Measurements from ENCODE around the gene DDX24. TPM values are rescaled to one million over a fixed set of nuclear protein-coding genes. Genes with fewer than 3 reads are reported as not detected.

DDX24 gene
- total RNA-seq, 2 experiments from 2014 or later = 81.5 to 172 TPM

- Histone ChIP-seq H2AFZ (ENCODE audit: low read length) (no peak overlapping the region), H3K4me2 (ENCODE audit: low read length) (no peak overlapping the region), H4K20me1 (ENCODE audit: insufficient read depth, low read length) (no peaks in the 10 kb centered on the region), H3K9me3 (ENCODE audit: low read length) (no peaks in the 10 kb centered on the region), H3K4me3 (ENCODE audit: low read depth, low read length, poor library complexity, severe bottlenecking) (no peak overlapping the region), H3K9me2 (ENCODE audit: insufficient read depth, low read length) (no peaks in the 10 kb centered on the region), H3K27ac (ENCODE audit: low read depth, low read length, poor library complexity, severe bottlenecking) (no peak overlapping the region), H3K79me2 (ENCODE audit: insufficient read depth, low read depth, low read length) (no peaks in the 10 kb centered on the region), H3K36me3 (ENCODE audit: insufficient read depth, low read length) (no peaks in the 10 kb centered on the region), H3K4me1 (ENCODE audit: insufficient read depth, low read length, poor library complexity, severe bottlenecking) (peaks cover 7% of the 10 kb centered on the region)
- no TSS peak for BruUV-seq (replicated peaks)
- CTCF ChIA-PET (ENCODE audit: unreplicated experiment) = no interaction called here
- intact Hi-C loops (cut with micrococcal nuclease; ENCODE audit: unreplicated experiment) = no loop called here
- no peak for TF ChIP-seq EZH2phosphoT487 (IDR thresholded peaks at IDR 0.05; ENCODE audit: borderline replicate concordance, low read depth, low read length)
- TF ChIP-seq, protein P1, sequence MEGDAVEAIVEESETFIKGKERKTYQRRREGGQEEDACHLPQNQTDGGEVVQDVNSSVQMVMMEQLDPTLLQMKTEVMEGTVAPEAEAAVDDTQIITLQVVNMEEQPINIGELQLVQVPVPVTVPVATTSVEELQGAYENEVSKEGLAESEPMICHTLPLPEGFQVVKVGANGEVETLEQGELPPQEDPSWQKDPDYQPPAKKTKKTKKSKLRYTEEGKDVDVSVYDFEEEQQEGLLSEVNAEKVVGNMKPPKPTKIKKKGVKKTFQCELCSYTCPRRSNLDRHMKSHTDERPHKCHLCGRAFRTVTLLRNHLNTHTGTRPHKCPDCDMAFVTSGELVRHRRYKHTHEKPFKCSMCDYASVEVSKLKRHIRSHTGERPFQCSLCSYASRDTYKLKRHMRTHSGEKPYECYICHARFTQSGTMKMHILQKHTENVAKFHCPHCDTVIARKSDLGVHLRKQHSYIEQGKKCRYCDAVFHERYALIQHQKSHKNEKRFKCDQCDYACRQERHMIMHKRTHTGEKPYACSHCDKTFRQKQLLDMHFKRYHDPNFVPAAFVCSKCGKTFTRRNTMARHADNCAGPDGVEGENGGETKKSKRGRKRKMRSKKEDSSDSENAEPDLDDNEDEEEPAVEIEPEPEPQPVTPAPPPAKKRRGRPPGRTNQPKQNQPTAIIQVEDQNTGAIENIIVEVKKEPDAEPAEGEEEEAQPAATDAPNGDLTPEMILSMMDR (conservative IDR thresholded peaks at IDR 0.05; ENCODE audit: low read length) = no peak
- POLR2A ChIA-PET = no interaction called here
- no peak for DNase-seq (ENCODE audit: low spot score)
Observed at GRCh38 chr14:94021001-94021400, 60.0 kb downstream of the DDX24 start.

GRCh38 chr14:94020267-94020666 lies 60.7 kb downstream of the DDX24 start:
- no peak overlapping the region for H3K27ac ChIP-seq (ENCODE audit: low read depth, low read length, poor library complexity, severe bottlenecking)
- H3K9me3 ChIP-seq (ENCODE audit: low read length) = no peaks in the 10 kb centered on the region
- no TSS peak for BruUV-seq (replicated peaks)
- intact Hi-C loops (cut with micrococcal nuclease; ENCODE audit: unreplicated experiment) = no loop called here
- peaks cover 7% of the 10 kb centered on the region for H3K4me1 ChIP-seq (ENCODE audit: insufficient read depth, low read length, poor library complexity, severe bottlenecking)
- no peak overlapping the region for H2AFZ ChIP-seq (ENCODE audit: low read length)
- H3K9me2 ChIP-seq (ENCODE audit: insufficient read depth, low read length) = no peaks in the 10 kb centered on the region
- TF ChIP-seq EZH2phosphoT487 (IDR thresholded peaks at IDR 0.05; ENCODE audit: borderline replicate concordance, low read depth, low read length) = no peak
- TF ChIP-seq, protein P1 (conservative IDR thresholded peaks at IDR 0.05; ENCODE audit: low read length) = no peak
- H3K79me2 ChIP-seq (ENCODE audit: insufficient read depth, low read depth, low read length) = no peaks in the 10 kb centered on the region
- no peak overlapping the region for H3K4me2 ChIP-seq (ENCODE audit: low read length)
- DNase-seq (ENCODE audit: low spot score) = no peak
- no peaks in the 10 kb centered on the region for H3K36me3 ChIP-seq (ENCODE audit: insufficient read depth, low read length)
- CTCF ChIA-PET (ENCODE audit: unreplicated experiment) = no interaction called here
- H3K4me3 ChIP-seq (ENCODE audit: low read depth, low read length, poor library complexity, severe bottlenecking) = no peak overlapping the region
- POLR2A ChIA-PET = no interaction called here
- no peaks in the 10 kb centered on the region for H4K20me1 ChIP-seq (ENCODE audit: insufficient read depth, low read length)

DNA sequence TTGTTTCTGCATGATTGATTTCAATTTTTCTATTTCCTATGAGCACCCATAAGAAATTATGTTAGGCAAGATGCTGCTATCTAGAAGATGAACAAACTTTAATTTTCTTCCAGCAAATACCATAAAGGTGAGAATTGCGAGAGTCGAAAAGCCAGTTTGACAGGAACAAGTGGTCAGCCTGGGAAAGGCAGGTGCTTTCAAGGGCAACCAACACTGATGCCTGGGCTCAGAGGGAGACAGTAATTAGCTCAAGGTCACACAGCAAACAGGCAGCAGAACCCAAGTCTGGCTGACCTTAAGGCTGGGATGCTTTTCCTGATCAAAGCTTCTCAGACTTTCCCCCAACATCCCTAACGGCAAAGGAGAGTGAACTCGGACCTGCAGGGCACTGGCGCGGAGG lies 61.7 kb downstream of the DDX24 start:
- no peak for DNase-seq (ENCODE audit: low spot score)
- POLR2A ChIA-PET = interaction anchor here (0.7 kb wide), 1 partner anchor 78 kb away, joined by 3 read pairs; no protein-coding TSS in a partner anchor

More for the DNA sequence above, 61.7 kb downstream of the DDX24 start:
- intact Hi-C loops (cut with micrococcal nuclease; ENCODE audit: unreplicated experiment) = no loop called here
- TF ChIP-seq, protein P1 (conservative IDR thresholded peaks at IDR 0.05; ENCODE audit: low read length) = no peak
- no peak for TF ChIP-seq EZH2phosphoT487 (IDR thresholded peaks at IDR 0.05; ENCODE audit: borderline replicate concordance, low read depth, low read length)
- H3K27ac ChIP-seq (ENCODE audit: low read depth, low read length, poor library complexity, severe bottlenecking) = no peak overlapping the region
- no peaks in the 10 kb centered on the region for H3K36me3 ChIP-seq (ENCODE audit: insufficient read depth, low read length)
- H3K4me1 ChIP-seq (ENCODE audit: insufficient read depth, low read length, poor library complexity, severe bottlenecking) = peaks cover 7% of the 10 kb centered on the region
- no peaks in the 10 kb centered on the region for H3K79me2 ChIP-seq (ENCODE audit: insufficient read depth, low read depth, low read length)
- H3K4me3 ChIP-seq (ENCODE audit: low read depth, low read length, poor library complexity, severe bottlenecking) = no peak overlapping the region
- no peaks in the 10 kb centered on the region for H3K9me2 ChIP-seq (ENCODE audit: insufficient read depth, low read length)
- H4K20me1 ChIP-seq (ENCODE audit: insufficient read depth, low read length) = no peaks in the 10 kb centered on the region
- H3K4me2 ChIP-seq (ENCODE audit: low read length) = no peak overlapping the region
- H2AFZ ChIP-seq (ENCODE audit: low read length) = no peak overlapping the region
- no TSS peak for BruUV-seq (replicated peaks)
- CTCF ChIA-PET (ENCODE audit: unreplicated experiment) = no interaction called here
- no peaks in the 10 kb centered on the region for H3K9me3 ChIP-seq (ENCODE audit: low read length)

Measured in OCI-LY7 (cell line).